ENCODE data around the gene SMAGP.
"Not testable (repeated sequence)": the region's sequence is repeated elsewhere in the genome, so short reads cannot be mapped to it uniquely, and the experiment has no call there.

The SMAGP gene

GRCh38 chr12:51270067-51270950 lies at the start of gene SMAGP:
Gene SMAGP, minus strand, starts transcription at chr12:51270415. Its CDS starts 1,137 bp downstream, at chr12:51269278.
- DNase-seq (ENCODE audit: low read depth in 3 of 3), result peak; percentile 8 to 27 (median 23)

- no peak for DNase-seq (ENCODE audit: low read depth in 3 of 3)
Measured at GRCh38 chr12:51318846-51319599, 48.8 kb upstream of the SMAGP start.

GRCh38 chr12:51318057-51318806 lies 48.0 kb upstream of the SMAGP start:
- DNase-seq (ENCODE audit: low read depth in 3 of 3), result not testable (repeated sequence)

- DNase-seq (ENCODE audit: low read depth in 3 of 3), result no peak
Measured at GRCh38 chr12:51311389-51311788, 41.2 kb upstream of the SMAGP start.

- no peak for DNase-seq (ENCODE audit: low read depth in 3 of 3)
Measured at GRCh38 chr12:51307655-51308593, 37.7 kb upstream of the SMAGP start.

GRCh38 chr12:51306507-51306906 lies 36.3 kb upstream of the SMAGP start:
- no peak for DNase-seq (ENCODE audit: low read depth in 3 of 3)

- DNase-seq (ENCODE audit: low read depth in 3 of 3), result not testable (repeated sequence)
Measured at GRCh38 chr12:51300768-51301167, 30.6 kb upstream of the SMAGP start.

GRCh38 chr12:51295651-51296050 lies 25.4 kb upstream of the SMAGP start:
- DNase-seq (ENCODE audit: low read depth in 3 of 3), result no peak

- not testable (repeated sequence) for DNase-seq (ENCODE audit: low read depth in 3 of 3)
Measured at GRCh38 chr12:51294097-51294496, 23.9 kb upstream of the SMAGP start.

GRCh38 chr12:51293696-51294095 lies 23.5 kb upstream of the SMAGP start:
- no peak for DNase-seq (ENCODE audit: low read depth in 3 of 3)

- DNase-seq (ENCODE audit: low read depth in 3 of 3), result not testable (repeated sequence)
Measured at GRCh38 chr12:51291603-51292513, 21.6 kb upstream of the SMAGP start.

GRCh38 chr12:51285843-51286242 lies 15.6 kb upstream of the SMAGP start:
- DNase-seq (ENCODE audit: low read depth in 3 of 3), result no peak

- no peak for DNase-seq (ENCODE audit: low read depth in 3 of 3)
Measured at GRCh38 chr12:51281202-51281924, 11.1 kb upstream of the SMAGP start.

GRCh38 chr12:51275088-51275487 lies 4.9 kb upstream of the SMAGP start:
- DNase-seq (ENCODE audit: low read depth in 3 of 3), result no peak

GRCh38 chr12:51272810-51273209 lies 2.6 kb upstream of the SMAGP start:
- DNase-seq (ENCODE audit: low read depth in 3 of 3), result not testable (repeated sequence)

- DNase-seq (ENCODE audit: low read depth in 3 of 3), result no peak
Measured at GRCh38 chr12:51270951-51271518, 820 bp upstream of the SMAGP start.

- DNase-seq (ENCODE audit: low read depth in 3 of 3), result peak; percentile 35 to 40 (median 40)
Measured at GRCh38 chr12:51269174-51270066, 795 bp downstream of the SMAGP start.

- no peak for DNase-seq (ENCODE audit: low read depth in 3 of 3)
Measured at GRCh38 chr12:51265024-51265423, 5.2 kb downstream of the SMAGP start.
